Breast epithelium (tissue), 4 donors: ENCODE results near the gene SSX2IP. TPM values are rescaled to one million over a fixed set of nuclear protein-coding genes. Genes with fewer than 3 reads are reported as not detected.
"Not testable (repeated sequence)": the region's sequence is repeated elsewhere in the genome, so short reads cannot be mapped to it uniquely, and the experiment has no call there.

Experiments used
- DNase-seq, 2 donors: peaks; one replicate each; pipeline ENCODE4 v3.0.0-alpha.2; 2019; ENCODE audit warnings: low spot score in 2 of 2
- H3K27ac ChIP-seq, 2 donors: fragments of 200-600 bp; sonication (generic) in 1 of 2; one replicate each; pipeline ENCODE4 v1.5.1; 2016 to 2019; ENCODE audit warnings: mild to moderate bottlenecking in 1 of 2
- H3K27me3 ChIP-seq, 2 donors: fragments of 200-600 bp; sonication (generic) in 1 of 2; one replicate each; pipeline versions ENCODE4 v1.5.1 to v1.6.0; 2017 to 2019; ENCODE audit warnings: control low read depth in 1 of 2, mild to moderate bottlenecking in 1 of 2
- H3K36me3 ChIP-seq: fragments of 200-600 bp; one replicate; pipeline ENCODE4 v1.5.1; 2019
- H3K4me1 ChIP-seq, 2 donors: fragments of 200-600 bp; sonication (generic); one replicate each; pipeline ENCODE4 v1.5.1; 2016 to 2019; ENCODE audit warnings: control low read depth in 1 of 2
- H3K4me3 ChIP-seq, 3 donors: fragments of 200-600 bp; sonication (generic); 1 replicate in 2 of 3; 2 replicates in 1 of 3; pipeline ENCODE4 v1.5.1; 2016 to 2019; ENCODE audit warnings: mild to moderate bottlenecking in 3 of 3, moderate library complexity in 2 of 3
- H3K9me3 ChIP-seq, 2 donors: fragments of 200-600 bp; sonication (generic) in 1 of 2; one replicate each; pipeline ENCODE4 v1.5.1; 2016 to 2019; ENCODE audit warnings: control low read depth in 1 of 2
- CTCF ChIP-seq, 3 donors: fragments of 450-650 bp; IDR thresholded peaks; one replicate each; pipeline ENCODE4 v1.5.1; 2016 to 2017; ENCODE audit warnings: antibody characterized with exemption in 3 of 3, mild to moderate bottlenecking in 3 of 3, moderate library complexity in 3 of 3
- POLR2A ChIP-seq: fragments of 450-650 bp; IDR thresholded peaks from one replicate; pipeline ENCODE4 v1.6.1; 2016; ENCODE audit warnings: antibody characterized with exemption, mild to moderate bottlenecking, moderate library complexity
- POLR2AphosphoS5 ChIP-seq, 3 donors: sonication (generic); formaldehyde crosslinking; IDR thresholded peaks; one replicate each; pipeline ENCODE4 v1.6.1; 2017; ENCODE audit warnings: antibody characterized with exemption in 3 of 3
- intact Hi-C: fragments of 100-400 bp; cut with DNase I; formaldehyde crosslinking; loops from one replicate; pipeline ENCODE4 v1.15.1; 2023; ENCODE audit warnings: low total_unique reads
- total RNA-seq, 3 donors: library from RNA; depleted of rRNA; stranded (reverse); fragments of >200 nt; gene quantifications; one replicate each; pipeline ENCODE4 v1.1.0, GENCODE V29; 2016

The SSX2IP gene
- total RNA-seq, 3 donors from 2014 or later: 1.1 to 11.0 (median 4.3) TPM

- intact Hi-C loops: no loop called here
- TF ChIP-seq POLR2A (no peak), POLR2AphosphoS5 (IDR thresholded peaks at IDR 0.05) (no peak), CTCF (IDR thresholded peaks at IDR 0.05) (no peak)
- no peaks in the 10 kb centered on the region for H3K9me3 ChIP-seq
- no peaks in the 10 kb centered on the region for H3K27me3 ChIP-seq
- no peaks in the 10 kb centered on the region for H3K36me3 ChIP-seq
- no peak for DNase-seq
- no peak overlapping the region for H3K4me3 ChIP-seq
- H3K27ac ChIP-seq: no peak overlapping the region
- H3K4me1 ChIP-seq: no peaks in the 10 kb centered on the region
These were observed 45.2 kb upstream of the SSX2IP start for GRCh38 chr1:84735483-84735882.

- DNase-seq: no peak
- Histone ChIP-seq H3K4me3 (no peak overlapping the region), H3K27ac (no peak overlapping the region), H3K27me3 (no peaks in the 10 kb centered on the region), H3K9me3 (no peaks in the 10 kb centered on the region), H3K36me3 (no peaks in the 10 kb centered on the region), H3K4me1 (no peaks in the 10 kb centered on the region)
- no peak for TF ChIP-seq POLR2AphosphoS5 (IDR thresholded peaks at IDR 0.05)
- no peak for TF ChIP-seq CTCF (IDR thresholded peaks at IDR 0.05)
- no peak for TF ChIP-seq POLR2A
- intact Hi-C loops: no loop called here
These were observed 42.3 kb upstream of the SSX2IP start for GRCh38 chr1:84732520-84732919.

- intact Hi-C loops: no loop called here
- Histone ChIP-seq H3K27me3 (no peaks in the 10 kb centered on the region), H3K9me3 (no peaks in the 10 kb centered on the region), H3K4me1 (no peaks in the 10 kb centered on the region), H3K36me3 (no peaks in the 10 kb centered on the region), H3K27ac (no peak overlapping the region), H3K4me3 (no peak overlapping the region)
- TF ChIP-seq POLR2A (no peak), CTCF (IDR thresholded peaks at IDR 0.05) (no peak), POLR2AphosphoS5 (IDR thresholded peaks at IDR 0.05) (no peak)
- no peak for DNase-seq
These were observed 41.3 kb upstream of the SSX2IP start for GRCh38 chr1:84731519-84731918.

- not testable (repeated sequence) for H3K4me3 ChIP-seq
These were observed 37.5 kb upstream of the SSX2IP start for GRCh38 chr1:84727711-84728110.

GRCh38 chr1:84726593-84727499, 36.6 kb upstream of the SSX2IP start:
- Histone ChIP-seq H3K9me3 (no peaks in the 10 kb centered on the region), H3K36me3 (no peaks in the 10 kb centered on the region), H3K4me3 (no peak overlapping the region), H3K27ac (no peak overlapping the region), H3K27me3 (no peaks in the 10 kb centered on the region), H3K4me1 (no peaks in the 10 kb centered on the region)
- intact Hi-C loops: no loop called here
- no peak for DNase-seq
- TF ChIP-seq CTCF (IDR thresholded peaks at IDR 0.05) (no peak), POLR2A (no peak), POLR2AphosphoS5 (IDR thresholded peaks at IDR 0.05) (no peak)

More at GRCh38 chr1:84727711-84728110, 37.5 kb upstream of the SSX2IP start:
- H3K27ac ChIP-seq, H3K27me3 ChIP-seq, intact Hi-C loops, H3K36me3 ChIP-seq, H3K9me3 ChIP-seq, DNase-seq, H3K4me1 ChIP-seq: not testable (repeated sequence)
